ENCODE measurements around the gene CAPN12. TPM values are rescaled to one million over a fixed set of nuclear protein-coding genes. Genes with fewer than 3 reads are reported as not detected.

CAPN12 gene
- total RNA-seq, 1 donor from 2014 or later, result 0.20 TPM

DNA sequence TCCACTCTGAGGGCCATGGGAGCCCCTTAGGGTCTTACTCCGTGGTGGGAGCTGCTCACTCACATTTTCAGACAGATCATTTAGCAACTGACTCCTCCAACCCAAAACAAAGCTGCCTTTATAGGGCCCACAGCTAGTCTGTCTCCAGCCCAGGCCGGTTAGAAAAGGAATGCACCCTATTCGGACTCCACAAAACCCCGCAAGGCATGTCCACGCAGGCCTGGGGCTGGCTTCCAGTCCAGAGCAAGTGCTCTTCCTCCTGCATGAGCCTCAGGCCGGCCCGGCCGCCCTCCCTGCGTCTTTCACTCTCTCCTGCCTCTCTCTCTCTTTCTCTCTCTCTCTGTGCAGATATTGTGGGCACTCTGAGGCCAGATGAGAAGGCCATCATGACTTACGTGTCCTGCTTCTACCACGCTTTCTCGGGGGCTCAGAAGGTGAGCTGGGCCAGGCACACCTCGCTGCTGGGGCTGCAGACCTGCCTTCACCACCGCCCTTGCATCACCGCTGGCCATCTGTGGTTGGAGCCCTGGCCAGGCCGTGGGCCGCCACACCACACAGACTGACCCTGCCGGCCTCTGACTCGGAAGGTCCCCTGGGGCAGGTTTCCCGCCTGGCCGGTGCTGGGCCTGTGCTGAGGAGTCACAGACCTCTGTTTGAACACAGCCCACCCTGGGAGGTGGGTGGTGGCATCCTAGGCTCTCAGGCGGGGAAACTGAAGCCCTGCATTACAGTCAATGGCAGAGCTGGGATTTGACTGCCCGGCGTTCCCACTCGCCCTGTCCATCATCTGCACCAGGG, 33.1 kb downstream of the CAPN12 start:
- DNase-seq (ENCODE audit: low read depth, low spot score), result no peak

DNA sequence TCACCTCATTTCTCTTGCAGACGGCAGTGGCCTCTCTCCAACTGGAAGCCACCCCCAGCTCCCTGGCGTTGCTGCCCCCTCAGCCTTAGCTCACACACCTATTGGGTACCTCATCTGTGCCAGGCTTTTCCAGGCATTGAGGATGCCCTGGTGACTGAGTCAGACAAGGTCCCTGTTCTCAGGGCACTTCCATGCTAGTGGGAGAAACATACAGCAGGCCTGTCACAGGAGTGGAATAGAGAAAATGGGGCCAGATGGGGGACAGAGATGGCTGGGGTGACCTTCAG, 33.9 kb downstream of the CAPN12 start:
- no peak for DNase-seq (ENCODE audit: low read depth, low spot score)

DNA sequence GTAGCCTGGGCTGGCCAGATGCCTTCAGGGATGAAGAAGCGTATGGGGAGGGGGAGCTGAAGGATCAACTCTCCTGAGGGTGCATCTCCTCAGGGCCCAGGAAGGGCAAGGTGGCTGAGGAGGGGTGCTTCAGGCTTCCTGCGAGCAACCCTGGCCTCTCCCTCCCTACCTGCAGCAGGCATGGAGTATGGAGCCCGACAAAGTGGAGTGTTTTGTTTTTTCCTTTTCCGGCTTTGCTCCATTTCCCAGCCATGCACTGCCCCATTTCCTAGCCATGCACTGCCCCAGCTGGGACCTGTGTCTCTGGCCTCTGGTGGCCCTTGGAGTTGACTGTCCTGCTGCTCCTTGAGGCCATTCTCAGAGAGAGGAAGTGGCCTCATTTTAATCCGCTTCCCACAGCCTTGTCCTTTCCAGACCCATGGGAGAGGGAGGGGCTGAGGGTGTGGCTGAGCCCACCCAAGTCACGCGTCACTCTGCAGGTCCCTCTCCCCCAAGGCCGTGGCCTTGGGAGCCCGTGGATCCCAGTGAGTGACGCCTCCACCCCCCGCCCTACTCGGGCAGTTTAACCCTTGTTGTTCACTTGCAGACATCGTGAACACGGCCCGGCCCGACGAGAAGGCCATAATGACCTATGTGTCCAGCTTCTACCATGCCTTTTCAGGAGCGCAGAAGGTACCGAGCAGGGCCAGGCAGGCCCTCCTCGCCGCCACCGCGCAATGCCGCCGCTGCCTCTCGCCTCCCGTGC, 34.4 kb downstream of the CAPN12 start:
- no peak for DNase-seq (ENCODE audit: low read depth, low spot score)

DNA sequence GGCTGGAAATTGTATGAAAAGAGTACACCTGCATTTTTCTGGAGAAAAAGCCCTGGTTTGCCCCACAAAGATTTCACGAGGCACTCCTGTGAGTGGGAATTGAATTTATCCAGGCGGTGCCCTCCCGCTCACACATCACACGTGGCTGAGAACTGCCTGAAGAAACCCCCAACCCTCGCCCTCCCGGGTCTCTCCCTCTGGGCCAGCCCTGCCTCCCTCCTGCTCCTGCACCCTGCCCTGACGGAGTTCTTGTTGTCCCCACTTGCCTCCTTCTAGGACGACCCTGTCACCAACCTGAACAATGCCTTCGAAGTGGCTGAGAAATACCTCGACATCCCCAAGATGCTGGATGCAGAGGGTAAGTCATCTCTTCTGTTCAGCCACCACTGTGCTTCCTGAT, 35.2 kb downstream of the CAPN12 start:
- no peak for DNase-seq (ENCODE audit: low read depth, low spot score)

DNA sequence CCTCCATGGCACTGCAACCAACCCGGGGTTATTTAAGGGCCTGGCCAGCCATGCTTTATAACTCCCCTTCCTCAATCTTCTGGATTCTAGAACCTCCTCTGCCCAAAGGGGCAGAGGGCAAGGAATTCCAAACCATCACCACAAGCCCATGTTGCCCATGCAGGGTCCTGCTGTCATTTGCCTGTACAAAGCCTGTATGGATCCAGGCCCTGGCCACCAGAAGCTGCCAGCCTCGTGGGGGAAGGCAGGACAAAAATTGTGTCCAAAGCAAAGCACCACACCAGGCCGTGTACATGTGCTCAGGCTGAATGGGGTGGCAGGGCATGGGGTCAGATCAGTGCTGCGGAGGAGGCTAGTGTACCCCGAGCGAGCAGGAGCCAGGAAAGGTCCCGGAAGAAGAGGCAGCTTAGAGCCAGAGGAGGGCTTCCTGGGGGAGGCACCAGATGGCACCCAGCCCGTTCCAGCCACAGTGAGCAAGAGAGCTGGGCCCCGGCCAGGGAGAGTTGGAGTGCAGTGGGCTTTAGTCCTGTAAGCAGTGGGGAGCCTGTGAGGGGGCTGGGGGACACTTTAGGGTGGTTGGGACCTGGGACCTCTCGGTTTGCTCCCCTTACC, 35.8 kb downstream of the CAPN12 start:
- no peak for DNase-seq (ENCODE audit: low read depth, low spot score)

DNA sequence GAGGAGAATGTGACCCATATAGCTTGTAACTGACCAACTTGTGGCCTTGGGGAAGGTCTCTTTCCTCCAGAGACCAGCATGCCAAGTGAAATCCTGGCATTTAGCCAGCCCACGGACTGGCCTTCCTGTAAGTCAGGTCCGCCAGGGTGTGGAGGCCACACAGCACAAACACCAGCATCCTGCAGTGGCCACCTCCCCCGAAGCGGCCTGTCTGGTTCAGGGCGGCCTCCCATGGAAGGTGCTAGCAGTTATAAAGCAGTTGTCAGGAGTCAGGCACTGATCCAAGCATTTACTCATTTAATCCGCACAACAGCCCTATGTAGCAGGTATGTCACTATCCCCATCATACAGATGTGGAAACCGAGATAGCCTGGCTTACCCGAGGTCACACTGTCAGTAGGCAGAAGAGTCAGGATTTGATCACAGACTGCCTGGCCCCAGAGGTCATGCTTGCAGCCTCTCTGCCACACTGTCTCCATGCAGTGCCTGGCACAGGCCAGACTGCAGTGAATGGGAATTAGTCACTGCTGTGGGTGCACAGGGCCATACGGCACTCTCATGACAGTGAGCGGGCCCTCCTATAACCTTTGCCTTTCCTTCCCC, 36.7 kb downstream of the CAPN12 start:
- DNase-seq (ENCODE audit: low read depth, low spot score), result peak; percentile 85

DNA sequence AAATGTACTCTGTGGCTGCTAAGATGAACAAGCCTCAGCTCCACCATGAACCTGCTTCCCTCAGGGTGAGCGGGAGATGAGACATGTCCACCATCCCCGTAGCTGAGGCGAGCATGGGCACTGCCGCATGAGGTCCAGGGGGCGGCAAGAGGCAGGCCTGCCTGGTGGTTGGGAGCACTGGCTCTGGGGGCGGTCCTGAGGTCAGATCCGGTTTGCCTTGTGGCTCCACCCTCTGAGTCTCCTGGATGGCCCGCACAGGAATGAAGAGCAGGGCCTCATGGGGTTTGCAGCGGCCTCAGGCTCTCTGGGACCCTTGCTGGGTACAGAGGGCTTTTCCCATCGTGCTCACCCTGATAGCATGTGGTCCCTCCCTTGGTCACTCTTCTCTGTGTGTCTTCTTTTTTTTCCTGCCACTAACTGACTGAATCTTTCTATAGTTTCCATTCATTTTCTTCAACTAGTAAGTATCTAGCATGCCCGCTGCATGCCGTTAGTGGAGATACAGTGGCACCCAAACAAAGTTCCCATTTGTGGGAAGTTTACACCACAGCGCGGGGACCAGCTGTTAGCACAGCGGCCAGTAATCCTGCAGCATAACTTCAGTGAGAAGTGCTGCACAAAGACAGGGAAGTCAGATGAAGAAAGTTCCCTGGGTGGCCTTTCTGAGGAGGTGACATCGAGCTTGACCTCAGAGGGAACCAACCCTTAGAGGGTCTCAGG, 37.3 kb downstream of the CAPN12 start:
- DNase-seq (ENCODE audit: low read depth, low spot score), result no peak

DNA sequence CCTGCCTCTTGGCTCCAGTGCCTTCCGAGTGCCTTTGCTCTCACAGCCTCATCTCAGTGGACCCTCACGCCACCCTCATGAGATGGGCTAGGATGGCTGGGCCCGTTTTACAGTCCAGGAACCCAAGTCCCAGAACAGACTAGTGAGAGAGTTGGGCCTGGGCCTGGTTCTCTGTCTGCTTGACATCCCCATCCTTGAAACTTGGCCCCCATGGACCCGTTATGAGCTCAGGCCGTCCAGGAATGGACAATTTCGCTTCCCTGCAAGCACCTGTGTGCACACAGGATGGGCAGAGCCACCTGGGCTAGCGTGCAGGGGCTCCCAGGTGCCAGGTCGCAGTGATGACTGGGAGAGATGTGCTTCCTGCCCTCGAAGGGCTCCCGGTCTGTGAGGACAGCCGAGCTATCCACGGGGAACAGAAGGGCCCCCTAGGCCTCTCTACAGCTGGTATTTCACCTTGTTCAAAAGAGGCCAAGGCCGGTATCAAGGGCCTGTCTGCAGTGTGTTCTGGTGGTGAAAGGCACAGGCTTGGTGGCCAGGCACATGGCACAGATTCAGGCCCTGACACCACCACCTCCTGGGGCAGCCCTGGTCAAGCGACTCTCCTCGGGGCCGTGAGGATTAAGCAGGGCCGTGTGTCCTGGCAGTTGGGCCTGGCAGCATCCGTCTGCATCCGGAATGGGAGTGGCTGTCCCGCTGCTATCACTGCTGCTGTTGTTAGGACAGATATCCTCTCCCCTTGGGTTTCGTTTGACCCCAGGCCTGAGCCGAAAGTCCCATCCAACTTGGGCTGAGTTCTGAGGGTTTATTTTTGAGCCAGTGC, 38.9 kb downstream of the CAPN12 start:
- no peak for DNase-seq (ENCODE audit: low read depth, low spot score)

DNA sequence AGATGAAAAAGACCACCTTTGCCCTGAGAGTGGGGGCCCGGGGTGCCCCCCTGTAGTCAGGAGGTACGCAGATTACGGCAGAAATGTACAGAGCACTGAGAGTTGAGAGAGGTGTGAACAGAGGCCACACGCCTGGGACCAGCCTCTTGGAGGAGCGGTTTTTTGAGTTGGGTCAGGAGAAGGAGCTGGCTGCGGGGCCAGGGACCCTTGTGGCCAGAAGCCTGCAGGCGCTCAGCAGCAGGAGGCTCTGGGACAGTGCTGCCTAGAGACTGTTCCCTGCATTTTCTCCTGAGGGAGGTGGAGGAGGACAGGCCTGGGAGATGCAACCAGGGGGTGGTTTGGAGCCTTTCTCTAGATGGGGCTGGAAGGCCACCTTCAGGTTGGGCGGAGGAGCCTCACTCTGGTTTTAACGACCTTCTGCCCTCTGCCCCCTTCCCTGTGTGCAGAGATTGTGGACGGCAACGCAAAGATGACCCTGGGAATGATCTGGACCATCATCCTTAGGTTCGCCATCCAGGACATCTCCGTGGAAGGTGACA, 39.7 kb downstream of the CAPN12 start:
- DNase-seq (ENCODE audit: low read depth, low spot score), result no peak

DNA sequence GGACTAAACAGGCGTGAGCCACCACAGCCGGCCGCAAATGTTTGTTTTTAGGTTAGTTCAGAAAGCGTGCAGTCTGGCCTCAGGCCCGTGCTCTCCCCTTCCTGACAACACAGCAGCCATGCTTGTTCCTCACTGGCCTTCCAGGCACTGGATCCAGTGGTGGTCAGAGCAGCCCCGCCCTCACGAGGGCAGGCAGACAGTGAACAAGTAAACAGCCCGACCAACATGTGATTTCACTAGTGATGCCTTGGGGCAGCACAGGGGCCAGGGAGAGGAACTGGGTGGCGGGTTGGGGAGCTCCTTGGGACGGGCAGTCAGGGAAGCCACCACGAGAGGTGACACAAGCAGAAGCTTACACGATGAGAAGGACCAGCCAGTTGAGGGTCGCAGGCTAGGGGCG, 40.8 kb downstream of the CAPN12 start:
- DNase-seq (ENCODE audit: low read depth, low spot score), result no peak

DNA sequence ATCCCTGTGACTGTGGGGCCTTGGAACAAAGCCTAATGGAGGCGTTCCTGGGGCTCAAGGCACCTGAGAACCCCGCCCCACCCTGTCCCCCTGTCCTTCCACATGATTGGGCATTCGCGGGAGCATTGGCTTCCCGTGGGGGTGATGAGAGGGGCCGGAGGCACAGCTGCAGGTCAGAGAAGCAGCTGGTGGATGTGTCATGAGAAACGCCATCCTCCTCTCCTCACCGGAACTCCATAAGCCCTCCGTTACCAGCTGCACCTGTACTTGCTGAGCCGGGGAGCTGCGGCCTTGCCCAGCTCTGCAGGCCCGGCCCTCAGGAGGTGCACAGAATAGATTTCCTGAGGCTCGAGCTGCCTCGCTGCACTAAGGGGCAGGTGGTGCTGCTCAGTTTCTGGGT, 42.0 kb downstream of the CAPN12 start:
- no peak for DNase-seq (ENCODE audit: low read depth, low spot score)

DNA sequence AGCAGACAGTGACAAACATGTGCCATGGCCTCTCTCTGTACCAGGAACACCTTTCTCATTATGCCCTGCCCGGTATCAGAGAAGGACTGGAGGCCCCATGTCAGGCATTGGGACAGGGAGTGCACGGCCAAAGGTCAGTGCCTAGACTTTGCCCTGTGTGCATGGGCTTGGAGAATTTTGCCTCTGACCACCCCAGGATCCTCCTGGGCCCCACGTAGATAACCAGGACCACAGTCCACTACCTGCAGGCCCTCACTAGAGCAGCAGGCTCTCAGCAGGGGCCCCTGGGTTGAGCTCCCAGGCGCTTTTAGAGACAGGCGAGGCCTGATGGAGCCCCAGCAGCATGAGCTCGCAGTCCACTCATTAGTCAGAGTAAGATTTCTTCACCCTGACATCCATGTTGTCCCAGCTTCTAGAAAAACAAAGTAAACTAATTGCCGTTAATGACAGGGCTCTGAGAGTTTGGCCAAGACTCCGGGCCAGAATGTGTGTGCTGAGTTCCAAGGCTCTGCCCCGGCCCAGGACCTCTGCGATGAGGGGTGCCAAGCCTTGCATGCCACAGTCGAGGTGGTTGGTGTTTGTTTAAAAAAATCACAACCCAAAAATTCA, 42.7 kb downstream of the CAPN12 start:
- DNase-seq (ENCODE audit: low read depth, low spot score), result no peak

DNA sequence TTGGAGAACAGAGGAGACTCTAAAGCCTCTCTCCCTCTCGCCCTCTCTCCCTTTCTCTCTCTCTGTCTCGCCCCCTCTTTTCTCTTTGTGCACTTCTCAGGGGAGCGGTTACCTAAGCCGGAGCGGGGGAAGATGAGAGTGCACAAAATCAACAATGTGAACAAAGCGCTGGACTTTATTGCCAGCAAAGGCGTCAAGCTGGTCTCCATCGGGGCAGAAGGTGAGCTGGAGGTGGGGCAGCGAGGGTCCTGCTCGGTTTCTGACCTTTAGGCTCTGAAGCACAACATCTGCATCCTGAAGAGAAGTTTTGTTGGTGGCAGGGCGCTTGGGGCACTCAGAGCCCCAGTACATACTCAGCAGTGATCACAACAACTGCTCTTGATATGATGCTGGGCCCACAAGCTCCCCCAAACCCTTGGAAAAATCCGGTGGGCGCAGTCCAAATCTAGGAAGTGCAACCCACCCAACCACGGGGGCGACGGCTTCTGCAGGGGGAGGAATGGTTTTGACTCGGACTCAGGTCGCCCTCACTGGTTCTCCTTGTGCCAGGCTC, 43.3 kb downstream of the CAPN12 start:
- DNase-seq (ENCODE audit: low read depth, low spot score), result no peak

DNA sequence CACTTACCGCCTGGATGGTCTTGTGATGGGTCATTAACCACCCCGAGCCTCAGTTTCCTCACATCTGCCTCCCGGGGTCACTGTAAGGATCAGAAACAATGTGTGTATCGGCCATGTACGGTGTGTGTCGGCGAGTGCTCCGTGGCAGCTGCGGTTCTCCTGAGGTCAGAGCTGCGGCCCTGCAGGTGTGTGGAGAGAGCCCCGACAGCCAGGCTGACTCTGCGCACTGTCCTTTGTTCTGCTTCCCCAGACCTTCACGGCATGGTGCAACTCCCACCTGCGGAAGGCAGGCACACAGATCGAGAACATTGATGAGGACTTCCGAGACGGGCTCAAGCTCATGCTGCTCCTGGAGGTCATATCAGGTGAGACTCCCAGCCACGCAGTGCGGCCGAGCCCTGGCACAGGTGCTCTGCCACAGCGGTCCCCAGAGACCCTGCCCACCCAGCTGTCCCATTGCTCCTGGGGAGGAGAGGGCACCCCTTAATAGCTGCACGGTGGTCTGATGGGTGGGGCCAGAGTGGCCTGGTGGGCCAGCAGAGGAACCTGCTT, 43.8 kb downstream of the CAPN12 start:
- no peak for DNase-seq (ENCODE audit: low read depth, low spot score)

DNA sequence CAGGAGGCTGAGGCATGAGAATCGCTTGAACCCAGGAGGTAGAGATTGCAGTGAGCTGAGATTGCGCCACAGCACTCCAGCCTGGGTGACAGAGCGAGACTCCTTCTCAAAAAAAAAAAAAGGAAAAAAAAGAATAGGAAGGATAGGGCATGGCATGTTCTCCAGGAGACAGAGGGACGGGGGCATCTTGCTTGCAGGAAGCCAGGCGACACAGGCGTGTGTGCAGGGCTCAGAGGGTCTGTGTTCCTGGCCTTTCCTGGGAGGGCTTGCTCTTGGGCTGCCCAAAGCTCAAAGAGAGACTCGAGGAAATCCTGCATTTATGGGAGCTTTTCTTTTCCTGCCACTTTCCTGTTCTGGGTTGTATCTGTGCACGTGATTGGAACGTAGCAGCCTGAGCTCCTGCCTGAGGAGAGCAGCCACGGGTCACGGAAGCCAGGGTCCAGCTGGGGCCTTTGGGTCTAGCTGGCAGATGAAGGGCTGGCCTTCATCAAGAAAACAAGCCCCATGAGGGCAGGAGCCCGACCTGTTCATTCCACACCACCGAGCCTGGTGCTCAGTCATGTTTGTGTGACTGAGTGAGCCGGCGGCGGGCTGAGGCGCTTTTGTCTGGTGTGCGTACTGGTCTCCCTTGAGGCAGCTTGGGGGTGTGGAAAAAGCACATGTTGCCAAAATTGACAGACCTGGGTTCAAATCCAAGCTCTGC, 44.5 kb downstream of the CAPN12 start:
- DNase-seq (ENCODE audit: low read depth, low spot score), result no peak

DNA sequence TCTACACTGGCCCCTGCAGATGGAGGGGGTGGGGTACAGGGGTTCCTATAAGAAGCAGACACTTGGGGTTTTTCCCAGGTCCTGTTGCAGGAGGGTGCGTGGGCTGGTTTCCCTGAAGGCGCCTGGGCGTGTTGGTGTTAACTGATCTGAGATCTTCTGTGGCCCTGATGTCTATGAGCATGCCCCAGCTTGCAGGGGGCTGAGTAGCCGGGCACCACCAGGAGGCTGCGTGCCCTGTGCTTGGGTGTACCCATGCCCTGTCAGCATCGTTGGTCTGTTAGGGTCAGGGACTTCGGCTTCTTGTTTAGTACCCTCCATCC, 45.3 kb downstream of the CAPN12 start:
- DNase-seq (ENCODE audit: low read depth, low spot score), result no peak

DNA sequence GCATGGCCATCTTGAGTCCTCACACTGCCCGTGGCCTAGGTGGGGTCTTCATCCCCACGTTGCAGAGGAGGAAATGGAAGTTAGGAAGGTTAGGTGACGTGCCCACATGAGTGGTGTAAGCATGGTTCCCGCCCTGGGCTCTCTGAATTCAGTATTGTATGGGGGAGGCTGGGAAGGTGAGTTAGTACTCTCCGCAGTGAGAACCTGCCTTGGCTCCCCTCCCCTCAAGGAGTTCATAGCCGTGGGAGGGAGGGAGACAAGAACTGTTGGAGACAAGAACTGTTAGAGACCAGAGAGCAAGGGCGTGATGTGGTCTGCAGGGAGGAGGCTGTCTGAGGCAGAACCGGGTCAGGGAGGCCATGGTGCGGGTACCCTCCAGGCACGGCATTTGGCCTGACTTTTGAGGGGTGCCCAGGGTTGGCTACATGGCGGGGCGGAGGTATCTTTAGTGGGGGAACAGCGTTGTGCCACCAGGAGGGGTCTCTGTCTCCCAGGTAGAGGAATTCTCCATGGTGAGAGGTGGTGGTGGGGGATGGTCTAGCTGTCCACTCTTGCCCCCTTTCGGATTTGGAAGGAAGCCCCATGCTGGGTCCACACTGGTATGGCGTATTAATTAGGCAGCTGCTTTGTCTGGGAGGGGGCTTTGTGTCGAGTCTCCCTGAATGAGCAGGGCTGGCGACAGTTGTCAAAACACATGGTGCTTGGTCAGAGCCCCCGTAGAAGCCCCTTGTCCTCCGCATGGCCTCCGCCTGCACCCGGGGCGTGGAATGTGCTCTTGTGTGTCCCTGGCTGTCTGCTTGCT, 45.8 kb downstream of the CAPN12 start:
- no peak for DNase-seq (ENCODE audit: low read depth, low spot score)

DNA sequence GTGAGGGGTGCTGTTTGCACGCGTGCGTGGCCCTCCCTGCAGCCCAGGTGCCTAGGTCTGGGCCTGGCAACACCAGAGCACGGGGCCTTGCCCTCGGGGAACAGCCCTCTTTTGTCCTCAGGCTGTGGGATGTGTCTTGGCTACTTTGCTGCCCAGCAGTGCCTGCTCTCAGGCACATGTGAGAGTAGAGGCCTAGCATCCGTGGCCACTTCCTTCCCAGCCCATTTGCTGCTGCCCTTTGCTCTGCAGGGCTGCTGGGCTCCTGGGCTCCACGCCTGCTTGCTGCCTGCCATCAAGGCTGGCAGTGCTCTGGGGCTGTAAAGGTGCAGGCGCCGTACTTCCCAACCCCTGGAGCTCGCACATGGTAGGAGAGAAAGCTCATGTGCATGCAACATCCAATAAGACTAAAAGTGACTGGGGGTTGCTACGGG, 46.6 kb downstream of the CAPN12 start:
- DNase-seq (ENCODE audit: low read depth, low spot score), result no peak
